Right lung (tissue), 5 donors: Measurements from ENCODE around the gene CDK14. TPM values are rescaled to one million over a fixed set of nuclear protein-coding genes. Genes with fewer than 3 reads are reported as not detected.
"Not testable (repeated sequence)": the region's sequence is repeated elsewhere in the genome, so short reads cannot be mapped to it uniquely, and the experiment has no call there.

Experiments
- DNase-seq, 2 donors: peaks; one replicate each; pipeline ENCODE4 v3.0.0-alpha.2; 2013
- polyA plus RNA-seq, 5 donors: library from polyadenylated mRNA; unstranded; fragments of 120-200 nt; gene quantifications; one replicate each; pipeline versions ENCODE4 v1.2.1 to v1.2.3, GENCODE V29; 2013; ENCODE audit warnings: inconsistent platforms in 1 of 5, low replicate concordance in 1 of 5; ENCODE audit not compliant: insufficient read length in 5 of 5, insufficient read depth in 1 of 5

The CDK14 gene
- polyA plus RNA-seq, 5 donors: 19.3 to 34.5 (median 33.5) TPM

DNA sequence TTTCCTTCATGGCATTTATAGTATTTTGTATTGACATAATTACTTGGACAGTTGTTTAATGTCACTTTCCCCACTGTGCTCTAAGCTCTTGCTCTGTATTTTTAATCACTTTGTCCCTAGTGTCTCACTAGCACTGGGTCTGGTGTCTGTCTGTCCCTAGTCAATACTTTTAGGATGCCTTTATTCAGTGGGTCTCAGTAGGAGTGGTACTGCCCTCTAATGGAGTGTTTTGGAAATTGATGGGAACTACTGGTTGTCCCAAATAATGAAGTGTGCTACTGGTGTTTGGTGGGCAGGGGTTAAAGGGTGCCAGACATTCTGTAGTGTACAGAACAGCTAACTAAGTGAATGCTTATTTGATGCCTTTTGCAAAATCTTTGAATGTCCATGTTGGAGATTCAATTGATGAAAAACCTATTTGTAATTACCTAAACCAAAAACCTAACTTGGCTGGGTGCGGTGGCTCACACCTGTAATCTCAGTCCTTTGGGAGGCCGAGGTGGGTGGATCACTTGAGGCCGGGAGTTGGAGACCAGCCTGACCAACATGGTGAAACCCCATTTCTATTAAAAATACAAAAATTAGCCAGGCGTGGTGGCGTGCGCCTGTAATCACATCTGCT, 33.3 kb downstream of the CDK14 start:
- DNase-seq: peak in 1 of 2 donors; percentile 30

DNA sequence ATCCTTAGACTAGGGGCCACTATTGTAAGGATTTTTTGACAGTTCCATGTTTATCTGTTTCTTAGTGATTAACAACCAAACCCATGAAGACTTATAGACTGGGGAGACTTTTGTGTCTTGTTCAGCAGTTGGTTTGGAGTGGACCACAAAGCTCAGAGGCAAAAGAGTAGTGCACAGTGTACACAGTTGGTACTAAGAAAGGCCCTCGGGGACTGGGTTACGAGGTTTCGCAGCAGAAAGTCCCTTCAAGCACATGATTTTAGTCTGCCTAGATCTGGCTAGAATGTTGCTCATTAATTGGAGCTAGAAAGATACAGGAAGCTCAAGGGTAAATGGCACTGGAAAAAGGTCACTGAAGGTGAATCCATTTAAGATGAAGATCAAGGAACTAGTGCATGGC, 35.4 kb downstream of the CDK14 start:
- no peak for DNase-seq

DNA sequence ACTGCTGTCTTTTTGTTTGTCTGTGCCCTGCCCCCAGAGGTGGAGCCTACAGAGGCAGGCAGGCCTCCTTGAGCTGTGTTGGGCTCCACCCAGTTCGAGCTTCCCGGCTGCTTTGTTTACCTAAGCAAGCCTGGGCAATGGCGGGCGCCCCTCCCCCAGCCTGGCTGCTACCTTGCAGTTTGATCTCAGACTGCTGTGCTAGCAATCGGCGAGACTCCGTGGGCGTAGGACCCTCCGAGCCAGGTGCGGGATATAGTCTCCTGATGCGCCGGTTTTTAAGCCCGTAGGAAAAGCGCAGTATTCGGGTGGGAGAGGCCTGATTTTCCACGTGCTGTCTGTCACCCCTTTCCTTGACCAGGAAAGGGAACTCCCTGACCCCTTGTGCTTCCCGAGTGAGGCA, 43.6 kb downstream of the CDK14 start:
- not testable (repeated sequence) for DNase-seq

DNA sequence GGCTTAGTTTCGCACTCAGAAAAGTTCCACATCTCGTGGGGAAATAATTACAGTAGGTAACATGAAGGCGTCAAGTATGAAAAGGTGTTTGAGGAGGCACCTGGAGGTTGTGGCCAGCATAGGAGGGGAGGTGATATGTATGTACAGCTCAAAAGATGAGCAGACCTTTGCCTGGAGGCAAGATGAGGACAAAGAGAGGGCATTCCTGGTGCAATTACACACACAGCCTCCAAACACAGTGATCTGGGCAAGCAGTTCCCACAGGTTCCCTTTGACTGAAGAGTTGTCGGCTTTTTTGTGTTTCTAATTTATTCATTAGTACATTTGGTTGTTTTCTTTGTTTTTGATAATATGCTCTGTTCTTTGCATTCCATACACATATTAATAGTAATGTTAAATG, 46.9 kb downstream of the CDK14 start:
- DNase-seq: no peak

DNA sequence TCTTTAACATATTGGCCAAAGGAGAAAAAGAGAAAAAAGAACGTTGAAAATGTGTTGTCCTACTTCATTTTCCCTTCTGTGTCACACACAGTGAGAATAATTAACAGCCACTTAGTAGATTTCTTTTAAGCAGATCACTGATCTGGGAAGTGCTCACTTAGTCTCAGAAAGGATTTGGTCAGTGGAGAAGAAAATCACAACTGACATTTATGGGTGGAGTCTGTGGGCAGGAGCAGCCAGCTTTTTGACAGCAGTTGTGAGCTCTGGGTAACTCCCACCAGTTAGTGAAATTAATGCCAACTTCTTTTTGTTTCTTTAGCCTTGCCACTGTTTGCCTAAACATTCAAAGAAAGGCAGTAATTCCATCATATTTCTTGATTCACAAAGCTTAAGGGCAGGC, 49.7 kb downstream of the CDK14 start:
- no peak for DNase-seq

DNA sequence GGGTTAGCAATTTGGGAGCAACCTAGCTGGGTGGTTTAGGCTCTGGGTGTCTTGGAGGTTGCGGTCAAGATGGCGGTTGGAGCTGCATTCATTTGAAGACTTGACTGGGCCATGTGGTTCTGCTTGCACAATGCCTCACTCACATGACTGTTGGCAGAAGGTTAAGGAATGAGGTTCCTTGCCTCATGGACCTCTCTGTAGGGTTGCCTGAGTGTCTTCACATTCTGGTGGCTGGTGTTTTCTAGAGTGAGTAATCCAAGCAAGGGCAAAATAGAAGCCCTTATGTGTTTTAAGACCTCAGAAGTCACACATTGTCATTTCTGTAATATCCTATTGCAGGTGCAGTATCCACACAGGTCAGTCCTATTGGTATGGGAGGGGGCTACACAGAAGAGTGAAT, 52.0 kb downstream of the CDK14 start:
- no peak for DNase-seq

DNA sequence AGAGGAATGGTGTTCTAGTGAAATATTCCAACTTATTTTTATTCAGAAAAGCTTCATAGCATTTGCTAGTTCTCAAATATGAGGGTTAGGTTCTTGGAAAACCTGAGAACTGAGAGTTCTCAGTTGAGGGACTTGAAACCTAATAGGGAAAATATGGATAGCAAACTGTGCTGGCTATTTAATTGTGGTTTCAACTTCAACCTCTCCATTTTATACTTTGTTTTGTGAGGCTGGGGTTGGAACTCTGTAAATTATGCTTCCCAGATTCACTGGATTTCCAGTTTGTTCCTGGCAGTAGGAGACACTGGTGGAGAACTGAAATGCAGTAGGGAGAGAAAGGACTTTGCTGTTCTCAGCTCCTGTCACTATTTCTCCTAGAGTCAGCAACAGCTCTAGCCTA, 52.7 kb downstream of the CDK14 start:
- DNase-seq: no peak

DNA sequence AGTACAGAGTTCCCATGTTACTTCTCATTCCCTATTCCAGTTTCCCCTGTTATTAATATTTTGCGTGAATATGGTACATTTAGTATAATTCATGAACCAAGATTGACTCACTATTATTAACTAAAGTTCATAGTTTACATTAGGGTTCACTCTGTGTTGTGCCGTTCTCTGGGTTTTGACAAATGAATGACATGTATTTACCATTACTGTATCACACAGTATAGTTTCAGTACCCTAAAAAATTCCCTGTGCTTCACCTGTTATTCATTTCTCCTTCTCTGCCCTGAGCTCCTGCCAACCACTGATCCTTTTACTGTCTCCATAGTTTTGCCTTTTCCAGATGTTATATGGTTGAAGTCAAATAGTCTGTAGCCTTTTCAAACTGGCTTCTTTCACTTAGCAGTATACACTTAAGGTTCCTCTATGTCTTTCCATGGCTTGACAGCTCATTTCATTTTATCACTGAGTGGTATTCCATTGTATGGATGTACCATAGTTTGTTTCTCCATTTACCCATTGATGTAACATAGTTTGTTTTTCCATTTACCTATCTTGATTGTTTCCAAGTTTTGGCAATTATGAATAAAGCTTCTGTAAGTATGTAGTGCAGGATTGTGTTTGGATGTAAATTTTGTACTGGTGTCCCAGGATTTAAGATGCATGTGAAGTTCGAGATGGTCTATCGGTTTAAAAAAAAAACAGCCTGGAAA, 58.8 kb downstream of the CDK14 start:
- no peak for DNase-seq

DNA sequence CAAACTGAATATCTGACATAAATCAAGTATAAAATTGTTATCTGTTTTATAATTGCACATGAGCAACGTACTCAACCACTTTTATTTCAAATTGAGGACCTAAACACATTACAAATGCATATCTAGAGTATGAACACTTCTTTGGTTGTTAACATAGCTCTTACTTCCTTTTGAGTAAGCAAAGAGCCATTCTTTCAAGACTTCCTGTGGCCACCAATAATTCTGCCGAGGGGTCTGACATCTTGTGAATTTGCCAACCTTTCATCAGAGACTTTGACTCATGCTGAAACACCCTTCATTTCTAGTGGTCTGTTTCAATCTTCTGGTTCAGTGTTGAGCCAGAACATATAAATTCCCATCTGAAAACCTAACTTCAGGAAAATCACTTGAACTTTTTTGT, 59.4 kb downstream of the CDK14 start:
- DNase-seq: no peak

DNA sequence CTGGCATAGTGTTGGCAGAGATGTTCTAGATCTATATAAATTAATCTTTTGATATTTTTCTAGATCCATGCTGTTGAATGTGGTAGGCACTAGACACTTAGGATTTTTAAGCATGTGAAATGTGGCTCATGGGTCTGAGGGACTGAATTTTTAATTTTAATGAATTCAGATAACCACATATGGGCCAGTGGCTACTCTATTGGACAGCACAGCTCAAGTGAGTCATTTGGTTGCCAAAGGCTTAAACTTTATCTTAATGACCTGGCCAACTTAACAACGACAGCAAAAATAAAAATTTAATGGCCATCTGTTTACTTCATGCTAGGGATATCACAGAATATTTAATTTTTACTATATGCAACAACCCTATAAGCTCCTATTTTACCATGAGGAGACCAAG, 61.4 kb downstream of the CDK14 start:
- no peak for DNase-seq

DNA sequence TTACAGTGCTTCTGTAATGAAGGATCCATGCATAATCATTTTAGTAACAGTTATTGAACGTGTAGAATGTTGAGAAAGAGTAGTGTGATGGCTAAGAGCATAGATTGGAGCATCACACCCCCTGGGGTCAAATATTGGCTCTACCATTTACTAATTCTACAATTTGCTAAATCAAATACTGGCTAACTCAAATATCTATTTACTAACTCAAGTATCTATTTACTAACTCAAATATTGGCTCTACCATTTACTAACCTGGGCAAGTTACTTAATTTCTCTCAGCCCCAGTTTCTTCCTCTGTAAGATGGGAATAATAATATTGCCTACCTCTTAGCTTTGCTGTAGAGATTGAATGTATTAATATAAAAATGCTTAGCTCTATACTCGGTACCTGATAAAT, 64.0 kb downstream of the CDK14 start:
- DNase-seq: no peak

DNA sequence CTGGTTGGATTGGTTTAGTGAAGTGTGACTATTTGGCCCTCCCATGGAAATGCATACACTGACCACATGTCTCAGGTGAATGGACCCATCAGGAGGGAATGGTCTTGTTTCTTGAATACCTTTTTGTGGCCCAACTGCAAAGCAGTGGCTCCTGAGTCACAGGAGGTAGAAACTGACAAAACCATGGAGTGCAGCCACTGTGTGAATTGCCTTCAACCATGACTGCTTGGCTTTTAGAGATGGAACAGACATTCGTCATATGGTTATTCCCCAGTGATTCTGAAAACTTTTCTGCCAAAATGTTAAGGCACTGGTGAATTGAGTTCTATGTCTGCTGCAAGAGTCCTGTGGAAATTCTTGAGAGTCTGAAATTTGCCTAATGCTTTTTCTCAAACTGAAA, 64.7 kb downstream of the CDK14 start:
- DNase-seq: no peak

DNA sequence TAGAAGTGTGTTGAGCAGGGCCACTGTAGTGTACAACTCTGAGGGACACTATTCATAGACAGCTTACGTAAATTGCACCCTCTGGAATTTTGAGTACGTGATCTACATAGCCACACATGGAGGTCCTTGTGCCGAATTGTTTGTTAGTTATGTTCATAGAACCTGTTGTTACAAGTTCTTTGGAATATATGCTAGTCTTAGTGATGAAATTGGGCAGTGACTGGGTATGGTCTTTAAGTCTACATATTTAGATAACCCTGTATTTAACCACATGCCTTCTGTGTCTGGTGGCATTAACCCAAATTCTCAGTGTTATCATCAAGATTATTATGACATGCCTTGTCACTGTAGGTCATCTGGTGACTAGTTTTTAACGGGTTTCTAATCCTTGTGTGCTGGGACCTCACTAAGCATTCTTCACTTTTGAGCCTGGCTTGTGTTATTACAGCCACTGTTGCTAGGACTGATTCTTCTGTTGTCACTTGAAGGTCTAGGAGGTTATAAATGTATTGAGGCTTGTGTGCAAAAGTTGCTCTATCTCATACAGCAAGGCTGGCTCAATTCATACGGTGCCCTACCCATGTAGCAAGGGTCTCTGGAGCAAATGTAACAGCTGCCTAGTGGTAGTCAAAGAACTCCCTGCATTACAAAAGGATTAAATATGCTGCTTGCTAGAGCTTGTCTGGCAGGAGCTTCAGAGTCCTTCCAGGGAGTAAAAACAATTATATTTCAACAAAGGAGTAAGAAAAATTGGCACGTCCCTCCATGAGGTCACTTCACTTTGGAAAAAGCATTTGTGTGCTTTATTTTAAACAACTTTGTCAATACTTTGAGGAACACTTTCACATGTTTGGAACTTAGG, 65.4 kb downstream of the CDK14 start:
- no peak for DNase-seq

DNA sequence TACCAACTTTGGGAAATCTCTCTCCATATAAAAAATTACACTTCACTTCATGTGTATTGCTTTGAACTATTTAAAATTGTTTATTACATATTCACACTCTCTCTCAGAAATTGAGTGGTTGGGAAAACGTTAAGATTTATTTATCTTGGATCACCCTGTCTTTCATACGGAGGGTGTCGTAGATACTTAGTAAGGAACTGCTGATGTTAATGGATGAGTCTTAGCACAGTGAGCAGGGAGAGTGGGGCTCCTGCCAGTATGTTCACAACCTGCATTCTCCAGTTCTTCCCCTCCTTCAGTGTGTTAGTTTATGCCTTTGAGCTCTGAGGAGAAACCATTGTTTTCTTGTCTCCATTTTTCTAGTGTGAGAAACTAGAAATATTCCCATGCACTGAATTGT, 67.1 kb downstream of the CDK14 start:
- no peak for DNase-seq

DNA sequence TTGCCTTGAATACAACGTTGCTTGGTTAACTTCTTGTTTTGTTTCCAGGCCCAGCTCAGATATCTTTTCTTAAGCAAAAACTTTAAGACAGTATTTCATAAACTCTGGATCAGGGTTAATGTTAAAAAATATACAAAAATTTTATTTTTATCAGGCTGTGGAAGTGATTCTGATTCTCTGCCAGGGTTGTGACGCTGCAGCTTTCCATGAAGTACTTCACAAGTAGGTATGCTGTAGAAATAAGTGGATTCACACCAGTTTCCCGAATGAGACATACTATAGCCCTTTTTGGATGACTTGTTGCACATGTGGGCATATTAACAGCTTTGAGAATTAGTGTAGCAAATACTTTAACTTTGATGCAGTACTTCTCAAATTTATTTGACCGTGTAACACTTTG, 70.1 kb downstream of the CDK14 start:
- peak; percentile 38 to 80 for DNase-seq

DNA sequence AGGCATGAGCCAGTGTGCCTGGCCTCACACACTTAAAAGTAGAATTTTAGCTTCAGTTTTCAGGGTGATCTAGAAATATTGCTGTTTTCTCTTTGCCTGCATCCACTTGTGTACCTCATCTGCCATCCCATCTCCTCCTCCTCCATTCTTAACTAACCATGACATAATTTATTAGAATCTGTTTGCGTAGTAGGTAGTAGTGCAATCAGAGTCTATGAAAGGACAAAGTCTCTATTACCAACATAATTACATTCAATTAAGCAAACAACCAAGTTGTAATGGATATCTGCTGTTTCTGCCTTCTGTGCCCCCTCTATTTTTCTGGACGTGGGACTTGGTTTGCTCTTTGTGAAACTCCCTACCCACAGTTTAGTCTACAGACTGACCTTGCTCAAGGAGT, 72.9 kb downstream of the CDK14 start:
- DNase-seq: no peak

DNA sequence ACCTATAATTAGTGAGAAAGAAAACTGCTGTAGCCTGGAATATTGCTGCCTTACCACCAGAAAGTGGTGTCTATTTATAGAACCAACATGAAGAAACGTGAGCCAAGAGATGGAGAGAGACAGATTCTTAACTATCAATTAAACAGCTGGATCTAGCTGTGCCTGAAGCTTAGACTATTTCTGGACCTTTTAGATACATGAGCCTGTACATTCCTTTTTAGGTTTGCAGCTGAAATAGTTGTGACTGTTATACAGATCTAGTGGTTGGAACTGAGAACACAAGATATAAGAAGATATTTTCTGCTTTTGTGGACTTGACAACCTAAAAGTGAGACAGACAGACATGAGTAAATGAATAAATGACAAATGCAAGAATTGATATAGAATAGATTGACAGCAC, 73.4 kb downstream of the CDK14 start:
- no peak for DNase-seq

DNA sequence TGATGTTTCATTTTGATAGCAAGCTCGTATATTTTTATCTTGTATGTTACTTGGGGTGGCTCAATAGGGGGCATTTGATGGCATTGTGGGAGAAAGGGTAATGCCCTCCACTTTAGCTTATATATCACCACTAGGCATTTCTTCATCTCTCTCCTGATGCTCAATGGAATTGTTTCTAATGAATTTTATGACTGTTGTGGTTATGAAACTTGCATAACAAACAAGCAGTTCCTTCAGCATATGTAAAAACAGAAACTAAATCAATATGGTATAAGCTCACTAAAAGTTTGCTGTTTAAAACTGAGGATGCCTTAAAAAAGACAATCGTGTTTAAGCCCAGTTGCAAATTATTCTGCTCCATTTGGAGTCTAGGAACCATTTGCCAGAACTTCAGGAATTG, 75.5 kb downstream of the CDK14 start:
- no peak for DNase-seq

DNA sequence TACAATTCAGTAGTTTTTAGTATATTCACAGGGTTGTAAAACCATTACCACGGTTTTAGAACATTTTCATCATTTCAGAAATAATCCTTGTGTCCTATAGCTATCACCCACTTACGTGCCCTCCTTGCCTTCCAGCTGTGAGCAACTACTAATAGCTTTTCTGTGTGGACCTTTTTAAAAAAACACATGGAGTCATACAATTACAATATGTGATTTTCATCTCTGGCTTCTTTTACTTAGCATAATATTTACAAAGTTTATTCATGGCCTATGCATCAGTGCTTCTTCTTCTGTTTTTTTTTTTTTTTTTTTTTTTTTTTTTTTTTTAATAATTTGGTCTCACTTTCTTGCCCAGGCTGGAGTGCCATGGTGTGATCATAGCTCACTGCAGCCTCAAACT, 76.1 kb downstream of the CDK14 start:
- no peak for DNase-seq

DNA sequence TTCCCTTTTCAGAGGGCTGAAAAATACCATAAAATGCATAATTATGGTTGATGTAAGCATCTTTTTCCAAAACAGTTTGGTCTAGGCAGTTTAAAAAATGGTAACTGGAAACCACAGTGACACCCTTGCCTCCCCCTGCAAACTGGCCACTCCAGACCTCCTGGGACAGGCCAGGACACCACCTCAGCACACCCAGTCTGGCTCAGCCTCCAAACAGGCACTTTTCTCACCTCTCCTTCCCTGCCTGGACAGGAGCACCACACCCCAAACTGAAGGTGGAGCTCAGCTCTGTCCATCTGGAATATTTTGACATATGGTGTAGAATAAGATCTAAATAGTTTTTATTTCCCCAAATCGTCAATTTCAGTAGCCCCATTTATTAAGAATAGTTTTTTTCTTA, 78.5 kb downstream of the CDK14 start:
- no peak for DNase-seq

DNA sequence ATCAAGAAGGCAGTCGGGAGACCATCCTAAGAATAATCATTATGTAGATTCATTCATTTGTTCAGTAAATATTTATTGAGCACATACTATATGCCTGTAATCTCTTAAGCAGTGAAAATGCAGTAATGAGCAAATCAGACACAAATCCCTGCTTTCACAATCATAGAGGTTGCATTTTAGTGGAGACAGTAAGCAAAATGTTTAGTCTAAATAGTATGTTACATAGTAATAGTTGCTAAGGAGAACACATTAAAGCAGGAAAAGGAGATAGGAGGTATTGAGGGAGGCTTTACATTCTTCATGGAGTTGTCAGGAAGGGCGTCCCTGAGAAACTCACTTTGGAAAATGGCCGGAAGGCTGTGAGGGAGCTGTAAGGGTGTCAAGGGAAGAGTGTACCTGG, 79.9 kb downstream of the CDK14 start:
- DNase-seq: no peak

DNA sequence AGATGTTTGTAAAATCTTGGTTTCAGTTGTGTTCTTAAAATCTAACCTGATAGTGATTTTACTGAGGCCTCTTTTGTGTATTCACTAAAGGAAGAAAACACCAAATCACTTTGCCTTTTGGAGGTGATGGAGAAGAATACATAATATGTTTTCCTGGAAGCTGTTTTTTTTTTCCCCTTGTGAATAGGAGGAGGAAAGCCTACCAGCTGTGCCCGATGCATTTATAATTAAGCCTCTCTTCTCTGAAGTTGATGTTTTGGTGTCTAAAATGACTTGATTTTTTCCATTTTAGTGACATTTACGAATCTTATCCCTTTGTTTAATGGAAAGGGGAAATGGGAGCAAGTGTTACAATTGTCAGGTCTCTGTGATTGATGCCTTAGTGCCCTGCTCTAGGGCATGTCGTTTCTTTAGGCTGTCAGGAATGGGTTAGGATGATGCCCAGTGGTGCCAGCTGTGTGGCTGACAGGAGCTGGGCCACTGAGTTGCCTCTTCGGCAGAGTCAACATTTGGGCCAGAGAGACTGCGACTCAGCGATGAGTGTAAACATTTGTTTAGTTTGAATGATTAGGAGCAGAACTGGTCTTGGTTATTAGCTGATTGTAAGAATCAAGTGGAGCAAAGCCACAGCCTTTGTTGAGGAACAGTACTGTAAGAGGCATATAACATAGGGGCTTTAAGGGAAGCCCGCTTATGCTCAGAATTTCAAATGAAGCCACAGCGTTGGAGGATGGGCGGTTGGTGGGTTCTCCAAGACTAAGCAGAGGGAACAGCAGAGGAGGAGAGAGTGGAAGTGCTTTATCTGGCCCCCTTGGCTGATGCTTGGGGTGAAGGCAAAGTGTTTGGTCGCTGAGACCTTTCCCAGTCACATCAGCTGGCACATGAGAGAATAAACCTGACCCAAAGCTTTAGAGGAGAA, 81.6 kb downstream of the CDK14 start:
- DNase-seq: no peak
